ENCODE data around the gene GALNT17. TPM values are rescaled to one million over a fixed set of nuclear protein-coding genes. Genes with fewer than 3 reads are reported as not detected.

Gene GALNT17
- total RNA-seq, 3 donors from 2014 or later = 0.69 to 17.3 (median 1.6) TPM

DNA sequence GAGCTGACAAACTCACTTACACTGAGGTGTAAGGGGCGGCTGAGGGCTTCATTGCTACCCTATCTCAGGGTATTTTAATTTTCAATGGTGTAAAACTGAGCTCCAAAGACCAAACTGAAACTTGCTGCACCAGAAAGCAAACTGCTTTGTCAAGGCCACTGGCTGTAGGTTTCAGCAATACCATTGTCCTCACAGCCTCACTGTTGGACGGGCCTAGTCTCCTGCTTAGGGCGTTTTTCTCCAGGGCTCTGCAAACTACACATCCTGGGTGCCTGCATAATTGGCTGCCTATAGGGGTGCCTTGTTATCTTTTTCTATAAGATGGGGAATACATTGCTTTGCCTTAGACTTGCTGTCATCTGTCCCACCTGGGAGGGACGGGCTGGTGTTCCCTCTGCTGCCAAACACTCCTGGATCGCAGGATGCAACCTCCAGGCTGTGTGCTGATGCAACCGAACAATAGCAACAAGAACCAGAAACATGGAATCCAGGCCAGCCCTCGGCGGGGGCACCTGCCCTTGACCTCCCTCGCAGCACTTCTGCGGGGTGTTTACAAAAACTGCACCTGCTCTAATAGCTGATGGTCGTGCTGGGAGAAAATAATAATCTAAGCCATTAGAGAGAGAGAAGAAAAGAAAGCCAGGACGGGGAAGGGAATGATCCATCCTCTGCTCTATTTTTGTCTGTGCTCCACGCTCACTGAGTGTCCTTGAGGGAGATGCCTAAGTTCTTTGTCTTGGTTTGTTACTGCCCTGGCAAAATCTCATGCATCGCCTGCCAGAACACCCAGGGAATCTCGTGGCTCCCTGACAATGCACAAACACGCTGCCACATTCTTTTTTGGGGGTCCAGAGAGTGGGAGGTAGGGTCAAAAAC lies 104.5 kb downstream of the GALNT17 start:
- DNase-seq = no peak

DNA sequence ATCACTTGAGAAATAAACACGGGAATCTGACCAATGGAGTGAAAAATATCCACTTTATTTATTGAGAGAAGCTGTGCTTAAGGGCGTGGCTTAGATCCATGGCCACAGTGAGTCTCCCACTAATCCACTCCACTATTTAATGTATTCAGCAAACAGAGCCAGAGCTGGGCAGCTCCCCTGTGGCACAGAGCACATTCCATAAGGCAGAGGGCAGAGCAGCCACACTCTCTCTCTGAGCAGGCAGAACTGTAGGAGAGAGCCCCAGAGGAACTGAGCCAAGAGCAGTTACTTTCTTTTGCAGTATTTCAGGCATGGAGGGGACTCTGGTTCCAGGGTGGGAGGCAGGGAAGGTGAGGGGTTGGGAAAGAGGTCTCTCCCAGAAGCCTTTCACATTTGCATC lies 106.0 kb downstream of the GALNT17 start:
- ATAC-seq = no peak
- Histone ChIP-seq H3K4me3 (no peak overlapping the region), H3K36me3 (ENCODE audit: low read depth) (no peaks in the 10 kb centered on the region), H3K4me1 (ENCODE audit: low read depth) (no peaks in the 10 kb centered on the region), H3K9me3 (peaks cover 63% of the 10 kb centered on the region)
- DNase-seq = no peak
- TF ChIP-seq, protein P1, sequence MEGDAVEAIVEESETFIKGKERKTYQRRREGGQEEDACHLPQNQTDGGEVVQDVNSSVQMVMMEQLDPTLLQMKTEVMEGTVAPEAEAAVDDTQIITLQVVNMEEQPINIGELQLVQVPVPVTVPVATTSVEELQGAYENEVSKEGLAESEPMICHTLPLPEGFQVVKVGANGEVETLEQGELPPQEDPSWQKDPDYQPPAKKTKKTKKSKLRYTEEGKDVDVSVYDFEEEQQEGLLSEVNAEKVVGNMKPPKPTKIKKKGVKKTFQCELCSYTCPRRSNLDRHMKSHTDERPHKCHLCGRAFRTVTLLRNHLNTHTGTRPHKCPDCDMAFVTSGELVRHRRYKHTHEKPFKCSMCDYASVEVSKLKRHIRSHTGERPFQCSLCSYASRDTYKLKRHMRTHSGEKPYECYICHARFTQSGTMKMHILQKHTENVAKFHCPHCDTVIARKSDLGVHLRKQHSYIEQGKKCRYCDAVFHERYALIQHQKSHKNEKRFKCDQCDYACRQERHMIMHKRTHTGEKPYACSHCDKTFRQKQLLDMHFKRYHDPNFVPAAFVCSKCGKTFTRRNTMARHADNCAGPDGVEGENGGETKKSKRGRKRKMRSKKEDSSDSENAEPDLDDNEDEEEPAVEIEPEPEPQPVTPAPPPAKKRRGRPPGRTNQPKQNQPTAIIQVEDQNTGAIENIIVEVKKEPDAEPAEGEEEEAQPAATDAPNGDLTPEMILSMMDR (IDR thresholded peaks at IDR 0.05) = no peak
- intact Hi-C loops (cut with DNase I, micrococcal nuclease) = no loop called here

More for the DNA sequence above, 104.5 kb downstream of the GALNT17 start:
- TF ChIP-seq, protein P1 (IDR thresholded peaks at IDR 0.05) = no peak
- peaks cover 62% of the 10 kb centered on the region for H3K9me3 ChIP-seq
- ATAC-seq = no peak
- H3K4me1 ChIP-seq (ENCODE audit: low read depth) = no peaks in the 10 kb centered on the region
- intact Hi-C loops (cut with DNase I, micrococcal nuclease) = no loop called here
- no peak overlapping the region for H3K4me3 ChIP-seq
- H3K36me3 ChIP-seq (ENCODE audit: low read depth) = no peaks in the 10 kb centered on the region

DNA sequence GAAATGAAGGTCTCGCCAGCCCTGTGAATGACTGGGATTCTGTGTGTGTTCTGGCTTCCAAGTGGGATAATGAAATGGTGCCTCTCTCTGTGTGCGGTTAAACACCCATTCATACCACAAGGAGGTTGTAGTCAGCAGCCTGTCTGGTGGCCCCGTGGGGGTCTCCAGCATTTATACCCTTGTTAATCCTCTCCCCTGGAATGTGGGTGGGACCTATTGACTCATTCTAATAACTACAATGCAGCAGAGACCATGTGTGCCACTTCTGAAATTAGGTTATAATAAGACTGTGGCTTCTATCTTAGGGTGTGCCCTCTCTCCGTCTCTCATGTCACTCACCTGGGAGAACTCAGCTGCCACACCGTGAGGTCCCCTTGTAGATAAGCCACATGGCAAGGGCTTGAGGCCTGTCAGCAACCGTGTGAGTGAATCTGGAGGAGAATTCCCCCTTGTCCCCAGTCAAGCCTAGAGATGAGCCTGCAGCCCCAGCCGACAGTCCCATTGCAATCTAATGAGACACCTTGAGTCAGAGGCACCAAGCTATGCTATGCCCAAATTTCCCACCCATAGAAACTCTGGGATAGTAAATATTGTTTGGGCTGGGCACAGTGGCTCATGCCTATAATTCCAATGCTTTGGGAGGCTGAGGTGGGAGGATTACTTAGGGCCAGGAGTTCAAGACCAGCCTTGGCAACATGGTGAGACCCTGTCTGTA lies 106.8 kb downstream of the GALNT17 start:
- Histone ChIP-seq H3K4me1 (ENCODE audit: low read depth) (no peaks in the 10 kb centered on the region), H3K9me3 (peaks cover 63% of the 10 kb centered on the region), H3K36me3 (ENCODE audit: low read depth) (no peaks in the 10 kb centered on the region), H3K4me3 (no peak overlapping the region)
- ATAC-seq (no peak), DNase-seq (no peak)
- intact Hi-C loops (cut with DNase I, micrococcal nuclease) = no loop called here
- TF ChIP-seq, protein P1 (IDR thresholded peaks at IDR 0.05) = no peak

DNA sequence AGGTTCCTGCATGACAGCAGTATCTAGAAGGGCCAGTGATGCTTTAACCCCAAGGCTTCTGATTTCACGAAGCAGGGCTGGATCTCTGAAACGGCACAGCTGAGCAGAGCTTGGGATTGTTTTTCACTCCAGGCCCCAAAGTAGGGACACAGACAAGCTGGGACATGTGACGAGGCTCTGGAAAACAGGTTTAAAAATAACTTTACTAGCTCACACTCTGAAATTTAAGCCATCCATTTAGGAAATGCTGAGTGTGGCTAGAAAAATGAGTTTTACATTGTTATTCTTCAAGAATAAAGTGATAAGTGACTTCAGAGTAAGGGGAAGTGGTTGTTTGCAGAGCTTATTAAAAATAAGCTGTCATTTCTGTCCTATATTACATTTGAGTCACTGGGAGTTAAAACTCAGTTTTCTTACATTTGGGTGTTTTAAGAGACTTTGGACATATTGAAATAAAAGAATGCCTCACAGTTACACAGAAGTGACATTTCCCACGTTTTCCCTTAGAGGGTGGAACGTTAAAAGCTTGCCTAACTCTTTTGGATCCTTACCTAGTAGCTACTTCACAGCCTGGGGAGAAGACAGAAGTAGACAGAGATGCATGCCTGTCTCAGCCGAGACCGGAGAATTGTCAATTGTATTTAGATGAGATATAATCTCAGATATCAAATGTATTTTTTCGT lies 107.8 kb downstream of the GALNT17 start:
- DNase-seq (no peak), ATAC-seq (no peak)
- intact Hi-C loops (cut with DNase I, micrococcal nuclease) = no loop called here
- TF ChIP-seq, protein P1 (IDR thresholded peaks at IDR 0.05) = no peak
- Histone ChIP-seq H3K9me3 (peaks cover 64% of the 10 kb centered on the region), H3K4me3 (no peak overlapping the region), H3K36me3 (ENCODE audit: low read depth) (no peaks in the 10 kb centered on the region), H3K4me1 (ENCODE audit: low read depth) (no peaks in the 10 kb centered on the region)

DNA sequence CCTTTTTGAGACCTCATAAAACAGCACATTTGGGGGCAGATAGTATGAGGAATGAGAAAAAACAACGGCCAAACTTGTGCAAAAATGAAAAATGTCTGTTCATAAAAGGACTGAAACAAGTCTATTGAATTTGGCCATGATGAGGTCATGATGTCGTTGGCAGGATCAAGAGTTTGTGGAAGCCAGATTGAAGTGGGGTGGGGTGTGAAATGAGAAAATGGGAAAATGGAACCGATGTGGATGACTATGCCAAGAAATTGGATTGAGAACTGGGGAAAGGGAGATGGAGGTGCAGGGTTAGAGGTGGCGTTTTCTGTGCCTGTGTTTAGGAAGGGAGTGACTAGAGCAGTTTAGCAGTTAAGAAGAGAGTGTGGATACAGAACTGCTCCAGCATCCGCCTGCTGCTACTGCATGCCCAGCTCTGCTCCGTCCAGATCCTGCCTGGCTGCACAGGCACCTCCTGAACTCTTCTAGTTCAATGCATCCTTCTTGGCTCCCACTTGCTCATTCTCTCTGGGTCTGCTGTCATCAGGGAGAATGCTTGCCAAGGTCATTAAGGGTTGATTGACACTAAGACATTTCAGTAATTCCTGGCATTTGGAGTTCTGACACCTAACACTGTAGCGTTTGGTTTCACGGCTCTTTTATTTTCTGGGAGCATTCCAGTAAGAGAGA lies 111.9 kb downstream of the GALNT17 start:
- Histone ChIP-seq H3K36me3 (ENCODE audit: low read depth) (no peaks in the 10 kb centered on the region), H3K4me3 (no peak overlapping the region), H3K9me3 (peaks cover 63% of the 10 kb centered on the region), H3K4me1 (ENCODE audit: low read depth) (no peaks in the 10 kb centered on the region)
- DNase-seq = no peak
- ATAC-seq = no peak
- TF ChIP-seq, protein P1 (IDR thresholded peaks at IDR 0.05) = no peak
- intact Hi-C loops (cut with DNase I, micrococcal nuclease) = no loop called here
